Right cardiac atrium (tissue), 5 donors: ENCODE data around the gene SYTL3. TPM values are rescaled to one million over a fixed set of nuclear protein-coding genes. Genes with fewer than 3 reads are reported as not detected.

Experiments used
- ATAC-seq, 2 donors: fragments of 200-7000 bp; cut with Tn5 transposase; one replicate each; pipeline versions ENCODE4 v1.8.0 to v1.9.1; 2020; ENCODE audit warnings: moderate library complexity in 2 of 2, mild to moderate bottlenecking in 1 of 2
- DNase-seq, 3 donors: peaks; one replicate each; pipeline ENCODE4 v3.0.0-alpha.2; 2020
- H3K27ac ChIP-seq: one replicate; pipeline ENCODE4 v1.5.1; 2013; ENCODE audit warnings: mild to moderate bottlenecking, low read length, control low read depth, moderate library complexity
- H3K27me3 ChIP-seq: one replicate; pipeline ENCODE4 v1.6.1; 2013; ENCODE audit not compliant: control insufficient read depth, insufficient read depth
- H3K4me1 ChIP-seq: one replicate; pipeline ENCODE4 v1.6.1; 2013; ENCODE audit warnings: low read length; ENCODE audit not compliant: control insufficient read depth, insufficient read depth
- H3K4me3 ChIP-seq: one replicate; pipeline ENCODE4 v1.5.1; 2013; ENCODE audit warnings: low read length, control low read depth
- H3K9me3 ChIP-seq: one replicate; pipeline ENCODE4 v1.6.1; 2013; ENCODE audit warnings: low read length; ENCODE audit not compliant: control insufficient read depth
- WGBS: extraction: QIAGEN DNeasy Blood & Tissue Kit; methylation state at CpG from one replicate; pipeline ENCODE4 v1.1.7; 2013; 5-methylcytosine and 5-hydroxymethylcytosine counted together
- intact Hi-C, 4 donors: fragments of 100-400 bp; cut with DNase I; formaldehyde crosslinking; loops; one replicate each; pipeline versions ENCODE4 v1.11.0 to v1.14.0; 2022 to 2023
- polyA plus RNA-seq: library from polyadenylated mRNA; stranded (reverse); fragments of 200-250 nt; gene quantifications from one replicate; pipeline ENCODE4 v1.2.3, GENCODE V29; 2013
- total RNA-seq, 4 donors: library from RNA; stranded (reverse); fragmentation: NEBNext Ultra II Directional; extraction: Animal tissue kit (Norgen Biotek cat#: 25700); gene quantifications; one replicate each; pipeline ENCODE4 v1.2.1, GENCODE V29; 2021
- donor health status: healthy with polysubstance abuse.
- donor health status: DM: no; HTN: yes; CAD: no.
- donor health status: DM: no; HTN: no; CAD: no.
- donor health status: DM: no; HTN: yes; CAD: no; lungs with severe emphysema.
- donor health status: DM: yes; HTN: yes; CAD: no.

Gene SYTL3
- total and polyA plus RNA-seq, 5 donors = 5.0 to 10.4 (median 9.7) TPM

DNA sequence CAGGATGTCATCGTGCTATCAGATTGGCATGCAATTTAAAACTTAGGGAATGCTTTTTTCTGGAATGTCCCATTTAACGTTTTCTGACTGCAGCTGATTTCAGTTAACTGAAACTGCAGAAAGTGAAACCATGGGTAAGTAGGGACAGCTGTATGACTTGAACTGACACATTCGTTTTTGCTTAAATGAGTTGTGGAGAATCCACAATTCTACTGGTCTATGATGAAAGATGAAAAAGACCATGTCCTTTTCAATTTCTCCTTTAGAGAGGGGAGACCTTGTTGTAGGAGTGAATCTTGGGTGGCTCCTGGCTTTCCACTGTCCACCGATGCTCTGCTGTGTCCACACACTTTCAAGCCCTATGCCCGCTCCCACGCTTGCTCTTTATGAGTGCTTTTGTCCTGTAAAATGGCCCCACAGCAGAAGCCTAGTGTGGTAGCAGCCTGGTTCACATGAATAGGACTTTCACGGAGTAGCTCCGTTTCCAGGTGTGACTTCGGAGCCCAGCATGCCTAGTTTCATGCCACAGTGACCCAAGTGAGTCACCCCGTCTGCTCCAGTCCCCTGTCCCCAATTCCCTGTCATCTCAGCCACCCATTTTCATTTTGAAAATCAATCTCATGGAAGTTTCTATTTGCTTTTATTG lies 27.2 kb upstream of the SYTL3 start:
- intact Hi-C loops = no loop called here
- no peaks in the 10 kb centered on the region for H3K27me3 ChIP-seq
- H3K27ac ChIP-seq = no peak overlapping the region
- ATAC-seq (no peak), DNase-seq (no peak)
- no peaks in the 10 kb centered on the region for H3K9me3 ChIP-seq
- 86% methylated on average over 10 of the region's 10 CpGs for WGBS
- H3K4me1 ChIP-seq = peaks cover 8% of the 10 kb centered on the region
- no peak overlapping the region for H3K4me3 ChIP-seq

DNA sequence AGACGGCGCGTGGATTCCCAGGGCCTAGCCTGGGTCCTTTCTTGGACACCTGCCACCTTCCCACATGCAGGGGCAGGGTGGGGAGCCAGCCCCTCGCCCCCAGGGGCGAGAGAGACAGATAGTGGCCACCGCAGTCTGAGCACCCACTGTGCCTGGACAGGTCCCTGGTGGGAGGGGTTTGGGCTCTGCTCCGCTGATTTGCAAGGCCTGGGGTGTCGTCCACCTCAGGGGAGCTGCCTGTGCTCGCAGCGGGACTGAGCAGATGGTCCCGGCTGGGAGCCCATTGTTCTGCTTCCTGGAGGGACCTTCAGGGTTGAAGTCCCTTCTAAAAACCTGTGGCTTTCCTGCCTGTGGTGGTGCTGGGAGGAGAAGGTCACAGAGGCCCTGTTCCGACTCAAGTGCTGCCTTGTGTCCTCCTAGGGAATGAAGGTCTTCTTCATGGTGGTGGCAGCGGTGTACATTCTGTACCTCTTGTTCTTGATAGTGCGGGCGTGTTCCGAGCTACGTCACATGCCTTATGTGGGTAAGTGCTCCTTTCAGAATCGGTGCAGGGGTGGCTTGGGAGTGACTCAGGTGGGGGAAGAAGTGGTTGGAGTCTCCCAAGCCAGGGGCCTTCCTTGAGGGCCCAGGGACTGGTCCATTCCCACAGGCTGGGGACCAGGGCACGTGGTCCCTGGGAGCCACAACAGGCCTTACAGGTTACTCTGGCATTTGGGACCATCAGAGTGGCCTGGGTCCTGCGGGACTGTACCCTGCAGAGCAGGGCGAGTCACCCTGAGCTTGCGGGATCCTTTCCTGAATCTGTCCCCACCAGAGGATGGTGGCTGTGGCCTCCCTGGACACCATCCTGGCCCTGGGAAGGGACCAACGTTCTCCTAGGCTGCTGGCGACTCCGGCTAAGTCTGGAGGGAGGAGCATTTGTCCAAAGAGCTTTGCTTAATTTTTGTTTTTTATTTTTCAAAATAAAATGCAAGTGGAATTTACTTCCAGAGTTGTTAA lies 24.9 kb upstream of the SYTL3 start:
- Histone ChIP-seq H3K9me3 (no peaks in the 10 kb centered on the region), H3K27me3 (no peaks in the 10 kb centered on the region), H3K4me1 (peaks cover 8% of the 10 kb centered on the region), H3K27ac (no peak overlapping the region), H3K4me3 (no peak overlapping the region)
- intact Hi-C loops = no loop called here
- peak in 1 of 3 donors; percentile 42 for DNase-seq
- 93% methylated on average over 25 of the region's 25 CpGs for WGBS
- ATAC-seq = no peak

DNA sequence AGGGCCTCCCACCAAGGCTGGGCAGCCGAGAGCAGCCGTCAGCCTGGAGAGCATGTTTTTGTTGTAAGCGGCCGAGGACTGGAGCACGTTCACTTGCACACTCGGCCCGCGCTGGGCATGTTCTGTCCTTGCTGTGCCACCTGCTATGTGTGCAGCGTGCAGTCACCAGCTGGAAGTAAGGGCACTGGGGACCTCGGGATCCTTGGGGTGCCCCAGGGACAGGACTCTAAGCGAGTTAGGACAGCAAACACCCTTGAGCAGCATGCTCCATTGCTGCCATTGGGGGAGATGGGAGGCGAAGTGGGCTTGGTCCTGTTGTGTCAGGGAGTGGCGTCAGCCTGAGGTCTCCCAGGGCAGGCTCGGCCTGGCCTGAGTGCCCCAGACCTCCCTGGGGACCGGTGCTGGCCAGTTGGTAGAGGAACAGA lies 24.0 kb upstream of the SYTL3 start:
- no peaks in the 10 kb centered on the region for H3K27me3 ChIP-seq
- H3K9me3 ChIP-seq = no peaks in the 10 kb centered on the region
- H3K4me1 ChIP-seq = peaks cover 5% of the 10 kb centered on the region
- ATAC-seq (peak in 1 of 2 donors; percentile 25), DNase-seq (peak in 2 of 3 donors; percentile 54 to 83)
- intact Hi-C loops = no loop called here
- H3K27ac ChIP-seq = no peak overlapping the region
- no peak overlapping the region for H3K4me3 ChIP-seq
- WGBS = 86% methylated on average over 15 of the region's 15 CpGs

DNA sequence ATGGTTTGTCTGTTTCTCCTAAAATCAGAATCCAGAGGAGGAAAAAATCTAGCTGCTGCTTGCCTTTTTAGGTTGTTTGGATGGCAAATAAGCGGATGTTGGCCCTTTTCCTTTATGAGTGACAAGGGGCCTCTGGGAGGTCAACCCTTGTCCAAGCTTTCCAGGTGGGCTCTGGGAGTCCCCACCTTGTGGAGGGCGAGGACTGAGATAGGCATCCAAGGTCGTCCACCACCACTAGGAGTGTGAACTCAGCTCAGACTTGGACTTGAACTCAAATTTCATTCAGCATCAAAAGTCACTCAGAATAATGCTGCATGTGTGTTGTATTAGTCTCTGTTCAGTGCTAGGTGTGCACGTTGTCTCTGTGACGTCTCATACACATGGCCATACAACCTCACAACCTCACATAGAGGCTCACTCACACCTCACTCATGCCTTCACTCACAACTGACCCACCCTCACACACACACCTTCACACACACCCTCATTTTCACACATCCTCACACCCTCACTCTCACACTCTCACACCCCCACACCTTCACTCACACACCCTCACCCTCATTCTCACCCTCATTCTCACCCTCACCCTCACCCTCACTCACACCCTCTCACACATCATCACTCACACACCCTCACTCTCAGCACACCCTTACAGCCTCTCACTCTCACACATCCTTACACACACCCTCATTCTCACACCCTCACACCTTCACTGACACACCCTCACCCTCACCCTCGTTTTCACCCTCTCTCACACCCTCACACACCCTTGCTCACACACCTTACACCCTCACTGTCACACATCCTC lies 23.3 kb upstream of the SYTL3 start:
- H3K27me3 ChIP-seq = no peaks in the 10 kb centered on the region
- 81% methylated on average over 6 of the region's 6 CpGs for WGBS
- peak overlapping the region; percentile 40 for H3K27ac ChIP-seq
- ATAC-seq = no peak
- H3K4me1 ChIP-seq = peaks cover 11% of the 10 kb centered on the region
- no peaks in the 10 kb centered on the region for H3K9me3 ChIP-seq
- DNase-seq = no peak
- intact Hi-C loops = no loop called here
- H3K4me3 ChIP-seq = no peak overlapping the region

DNA sequence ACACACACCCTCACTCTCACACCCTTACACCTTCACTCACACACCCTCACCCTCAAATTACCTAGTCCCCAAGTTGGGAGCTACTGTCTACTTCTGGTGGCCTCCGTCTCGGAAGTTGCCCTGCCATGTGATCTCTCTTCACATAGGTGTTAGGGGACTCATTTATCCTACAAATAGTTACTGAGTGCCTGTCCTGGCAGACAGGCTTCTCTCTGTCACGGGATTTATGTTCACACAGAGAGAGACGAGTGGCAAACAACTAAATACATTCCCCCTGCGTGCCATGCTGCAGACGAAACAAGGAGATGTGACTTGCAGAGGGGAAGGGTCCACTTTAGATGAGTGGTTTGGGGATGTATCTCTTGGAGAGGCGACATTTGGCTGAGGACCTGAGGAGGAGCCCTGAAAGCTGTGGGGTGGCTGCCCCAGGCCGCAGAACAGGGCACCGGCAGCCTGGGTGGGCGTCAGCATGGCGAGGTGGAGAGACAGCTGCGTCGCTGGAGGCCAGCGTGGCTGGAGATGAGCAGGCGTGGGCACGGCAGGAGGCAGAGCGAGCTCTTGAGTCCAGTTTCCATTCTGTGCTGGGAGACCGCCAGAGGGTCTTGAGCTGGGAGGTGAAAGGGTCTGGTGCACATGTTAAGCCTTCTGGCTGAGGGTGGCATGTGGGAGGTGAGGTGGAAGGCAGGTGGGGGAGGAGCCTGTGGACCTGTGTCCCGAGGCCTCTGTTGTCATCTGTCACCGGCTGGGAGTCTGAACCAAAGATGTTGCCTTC lies 22.5 kb upstream of the SYTL3 start:
- DNase-seq (peak in 2 of 3 donors; percentile 43 to 52), ATAC-seq (no peak)
- 78% methylated on average over 20 of the region's 20 CpGs for WGBS
- H3K9me3 ChIP-seq = no peaks in the 10 kb centered on the region
- peak overlapping the region; percentile 40 for H3K27ac ChIP-seq
- intact Hi-C loops = no loop called here
- H3K27me3 ChIP-seq = no peaks in the 10 kb centered on the region
- no peak overlapping the region for H3K4me3 ChIP-seq
- H3K4me1 ChIP-seq = peaks cover 15% of the 10 kb centered on the region

DNA sequence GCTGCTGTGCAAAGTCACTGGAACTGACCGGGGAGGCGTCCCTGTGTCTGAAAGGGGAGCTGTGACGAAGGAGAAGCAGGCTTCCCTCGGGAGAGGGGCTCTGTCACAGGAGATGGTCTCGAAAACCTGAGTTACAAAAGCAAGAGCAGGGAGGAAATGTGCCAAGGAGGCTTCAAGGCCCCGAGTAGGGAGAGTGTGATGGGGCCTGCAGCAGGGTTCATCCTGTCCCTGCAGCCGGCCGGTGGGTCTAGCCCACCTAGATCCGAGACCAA lies 22.0 kb upstream of the SYTL3 start:
- intact Hi-C loops = no loop called here
- ATAC-seq (no peak), DNase-seq (no peak)
- 76% methylated on average over 9 of the region's 9 CpGs for WGBS
- Histone ChIP-seq H3K9me3 (no peaks in the 10 kb centered on the region), H3K27ac (no peak overlapping the region), H3K4me1 (peaks cover 16% of the 10 kb centered on the region), H3K4me3 (no peak overlapping the region), H3K27me3 (no peaks in the 10 kb centered on the region)

DNA sequence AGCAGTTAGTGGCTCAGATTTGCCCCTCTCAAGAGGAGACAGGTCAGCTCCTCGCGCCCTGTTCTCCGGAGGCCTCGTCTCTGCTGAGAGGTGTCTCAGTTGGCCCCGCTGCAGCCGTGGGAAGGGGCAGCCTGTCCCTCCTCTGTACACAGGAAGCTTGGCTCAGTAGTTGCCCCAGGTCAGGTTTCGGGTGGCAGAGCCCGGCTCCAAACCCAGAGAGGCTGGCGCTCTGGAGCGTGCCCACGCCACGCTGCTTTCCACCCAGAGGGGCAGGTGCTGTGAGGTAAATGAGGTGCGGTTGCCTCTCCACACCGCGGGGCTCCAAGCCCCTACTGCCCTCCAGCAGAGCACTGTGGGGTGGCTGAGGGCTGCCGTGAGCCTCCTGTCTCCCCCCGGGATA lies 21.3 kb upstream of the SYTL3 start:
- no peaks in the 10 kb centered on the region for H3K27me3 ChIP-seq
- no peaks in the 10 kb centered on the region for H3K9me3 ChIP-seq
- no peak overlapping the region for H3K27ac ChIP-seq
- intact Hi-C loops = no loop called here
- ATAC-seq (no peak), DNase-seq (peak in 1 of 3 donors; percentile 67)
- peaks cover 16% of the 10 kb centered on the region for H3K4me1 ChIP-seq
- no peak overlapping the region for H3K4me3 ChIP-seq
- 74% methylated on average over 17 of the region's 17 CpGs for WGBS

DNA sequence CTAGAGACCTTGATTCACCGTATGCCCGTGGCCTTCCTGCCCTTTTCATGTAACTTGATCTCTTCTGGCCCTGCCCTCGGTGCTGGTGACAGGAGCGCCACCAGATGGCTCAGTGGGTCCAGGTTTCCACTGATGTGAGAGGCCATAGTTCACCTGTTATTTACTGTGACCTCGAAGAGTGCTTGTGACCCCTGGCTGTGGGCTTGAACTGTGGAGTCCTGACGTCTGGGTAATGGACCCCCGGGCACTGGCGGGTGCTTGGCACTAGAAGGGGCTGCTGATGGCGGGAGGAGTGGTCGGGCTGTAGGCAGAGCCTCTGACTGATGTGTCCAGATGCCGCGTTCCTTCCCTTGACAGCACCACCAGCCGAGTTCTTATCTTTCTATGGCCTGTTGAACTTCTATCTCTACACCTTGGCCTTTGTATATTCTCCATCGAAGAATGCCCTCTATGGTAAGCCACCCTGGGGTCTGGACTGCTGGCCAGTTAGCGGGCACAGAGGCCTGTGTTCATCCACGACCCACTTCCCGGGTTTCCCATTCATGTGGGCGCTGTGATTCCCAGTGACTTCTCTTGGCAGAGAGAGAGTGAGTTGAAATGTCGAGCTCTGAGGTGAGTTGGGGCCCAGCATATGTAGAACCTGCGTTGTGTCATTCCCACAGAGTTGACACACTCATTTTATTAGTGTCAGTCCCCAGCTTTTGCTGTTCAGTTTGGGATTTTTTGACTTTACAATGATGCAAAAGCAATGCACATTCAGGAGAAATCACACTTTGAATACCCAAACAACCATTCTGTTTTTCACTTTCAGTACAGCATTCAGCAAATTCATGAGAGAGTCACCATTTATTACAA lies 20.3 kb upstream of the SYTL3 start:
- intact Hi-C loops = no loop called here
- ATAC-seq (no peak), DNase-seq (peak in 2 of 3 donors; percentile 65 to 71)
- H3K27me3 ChIP-seq = no peaks in the 10 kb centered on the region
- no peaks in the 10 kb centered on the region for H3K9me3 ChIP-seq
- H3K4me3 ChIP-seq = no peak overlapping the region
- H3K4me1 ChIP-seq = peaks cover 16% of the 10 kb centered on the region
- WGBS = 79% methylated on average over 20 of the region's 20 CpGs
- peak overlapping the region; percentile 14 for H3K27ac ChIP-seq

DNA sequence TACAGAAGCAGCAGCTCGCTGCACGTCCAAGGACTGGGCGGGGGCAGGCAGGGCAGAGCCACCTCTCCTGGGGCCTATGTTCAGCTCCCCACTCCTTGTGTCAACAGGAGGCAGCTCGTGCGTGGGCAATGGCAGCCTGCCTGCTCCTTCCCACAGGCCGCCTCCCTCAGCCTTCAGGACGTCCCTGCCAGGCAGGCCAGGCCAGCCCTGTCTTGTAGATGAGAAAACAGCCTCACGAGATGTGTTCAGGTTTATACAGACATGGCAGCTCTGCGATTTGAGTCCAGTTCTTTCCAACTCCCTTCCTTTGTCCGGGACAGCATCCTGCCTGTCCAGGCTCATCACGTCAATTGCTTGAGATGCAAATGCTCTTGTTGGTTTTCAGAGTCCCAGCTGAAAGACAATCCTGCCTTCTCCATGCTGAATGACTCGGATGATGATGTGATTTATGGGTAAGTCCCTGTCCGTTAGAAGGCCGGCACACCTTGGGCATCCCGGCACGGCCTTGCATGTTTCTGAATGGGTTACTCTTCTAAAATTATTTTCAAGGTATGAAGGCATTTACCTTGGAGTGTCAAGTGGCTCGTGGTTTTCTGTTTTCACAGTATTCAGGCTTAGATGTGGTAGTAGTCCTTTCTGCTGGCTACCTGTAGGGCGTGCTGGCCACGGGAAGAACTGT lies 18.8 kb upstream of the SYTL3 start:
- H3K27me3 ChIP-seq = no peaks in the 10 kb centered on the region
- no peak overlapping the region for H3K4me3 ChIP-seq
- intact Hi-C loops = no loop called here
- H3K4me1 ChIP-seq = peaks cover 16% of the 10 kb centered on the region
- WGBS = 40% methylated on average over 19 of the region's 19 CpGs
- DNase-seq = peak; percentile 87 to 95 (median 93)
- peak overlapping the region; percentile 90 for H3K27ac ChIP-seq
- ATAC-seq = peak; percentile 70 to 71
- H3K9me3 ChIP-seq = no peaks in the 10 kb centered on the region
